KOPT-K1 (cell line): ENCODE results near the gene SFSWAP.

Experiments used
- H3K27ac ChIP-seq: fragments of 200-600 bp; sonication (generic); 2 replicates; pipeline ENCODE4 v1.5.1; 2016; ENCODE audit warnings: antibody characterized with exemption, mild to moderate bottlenecking, low read depth, low read length; ENCODE audit not compliant: poor library complexity, severe bottlenecking
- H3K36me3 ChIP-seq: fragments of 200-600 bp; sonication (generic); 2 replicates; pipeline ENCODE4 v1.5.1; 2017; ENCODE audit warnings: antibody characterized with exemption, mild to moderate bottlenecking, low read length, moderate library complexity; ENCODE audit not compliant: insufficient read depth
- H3K9me3 ChIP-seq: fragments of 200-600 bp; sonication (generic); 2 replicates; pipeline ENCODE4 v1.5.1; 2017; ENCODE audit warnings: antibody characterized with exemption, low read length, mild to moderate bottlenecking; ENCODE audit not compliant: insufficient read depth, poor library complexity, severe bottlenecking

Gene SFSWAP

DNA sequence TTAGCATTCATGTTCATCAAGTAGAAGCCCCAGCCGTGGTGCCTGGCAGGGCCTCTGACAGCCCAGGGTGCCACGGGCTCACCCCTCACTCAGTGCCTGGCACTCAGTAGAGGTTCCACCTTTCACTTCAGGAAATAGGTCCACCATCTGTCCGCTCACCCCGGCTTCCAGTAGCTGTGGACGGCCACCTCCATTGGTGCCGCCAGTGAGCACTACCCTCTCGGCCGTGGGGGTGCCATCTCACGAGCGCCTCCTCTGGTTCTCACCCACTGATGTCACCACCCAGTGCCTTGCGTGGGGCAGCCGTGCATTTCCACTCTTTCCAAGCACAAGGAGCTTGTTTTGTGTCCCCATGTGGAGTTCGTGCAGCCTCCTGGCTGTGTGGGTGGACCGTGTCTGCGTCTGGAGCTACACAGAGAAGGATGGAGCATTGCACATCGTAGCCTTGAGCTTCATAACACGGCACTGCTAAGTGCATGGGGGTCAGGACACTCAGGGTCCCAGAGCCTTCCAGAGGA lies 76.3 kb downstream of the SFSWAP start:
- H3K36me3 ChIP-seq = peaks cover 95% of the 10 kb centered on the region
- H3K27ac ChIP-seq = no peak overlapping the region
- H3K9me3 ChIP-seq = no peaks in the 10 kb centered on the region

DNA sequence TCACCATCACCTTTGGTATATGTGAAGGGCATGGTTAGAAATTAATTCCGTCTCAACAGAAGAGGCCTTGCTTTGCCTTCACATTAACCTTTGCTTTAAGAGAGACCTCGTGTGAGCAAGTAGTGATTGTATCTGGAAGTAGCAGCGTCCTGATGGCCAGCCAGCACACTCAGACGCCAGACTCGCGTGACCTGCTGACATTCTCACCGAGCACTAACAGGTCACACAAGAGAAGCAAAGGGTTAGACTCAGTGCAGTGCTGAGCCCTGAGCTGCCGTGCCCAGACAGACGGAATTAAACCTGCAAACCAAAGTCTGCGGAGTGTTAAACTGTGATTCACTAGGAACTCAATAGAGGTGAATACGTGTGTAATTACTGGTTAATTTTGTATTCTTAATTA lies 77.2 kb downstream of the SFSWAP start:
- H3K27ac ChIP-seq = no peak overlapping the region
- H3K36me3 ChIP-seq = peaks cover 95% of the 10 kb centered on the region

DNA sequence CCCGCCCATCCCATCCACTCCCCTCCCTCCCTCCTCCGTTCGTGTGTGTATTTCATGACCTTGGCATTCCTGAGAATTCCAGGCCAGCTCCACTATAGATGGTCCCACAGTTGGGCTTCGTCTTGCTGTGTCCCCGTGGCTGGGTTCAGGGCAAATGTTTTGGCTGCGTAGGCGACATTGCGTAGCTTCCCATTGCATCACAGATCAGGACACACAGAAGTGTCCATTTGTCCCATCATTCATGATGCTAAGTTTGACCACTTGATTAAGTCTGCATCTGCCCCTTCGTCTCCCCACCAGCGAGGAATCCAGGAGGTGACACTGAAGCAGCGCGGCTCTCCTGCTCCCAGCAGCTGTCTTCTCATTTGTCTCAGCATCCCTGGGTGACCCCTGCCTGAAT lies 78.7 kb downstream of the SFSWAP start:
- Histone ChIP-seq H3K36me3 (peaks cover 100% of the 10 kb centered on the region), H3K27ac (no peak overlapping the region), H3K9me3 (no peaks in the 10 kb centered on the region)

More for the DNA sequence above, 77.2 kb downstream of the SFSWAP start:
- H3K9me3 ChIP-seq = no peaks in the 10 kb centered on the region

DNA sequence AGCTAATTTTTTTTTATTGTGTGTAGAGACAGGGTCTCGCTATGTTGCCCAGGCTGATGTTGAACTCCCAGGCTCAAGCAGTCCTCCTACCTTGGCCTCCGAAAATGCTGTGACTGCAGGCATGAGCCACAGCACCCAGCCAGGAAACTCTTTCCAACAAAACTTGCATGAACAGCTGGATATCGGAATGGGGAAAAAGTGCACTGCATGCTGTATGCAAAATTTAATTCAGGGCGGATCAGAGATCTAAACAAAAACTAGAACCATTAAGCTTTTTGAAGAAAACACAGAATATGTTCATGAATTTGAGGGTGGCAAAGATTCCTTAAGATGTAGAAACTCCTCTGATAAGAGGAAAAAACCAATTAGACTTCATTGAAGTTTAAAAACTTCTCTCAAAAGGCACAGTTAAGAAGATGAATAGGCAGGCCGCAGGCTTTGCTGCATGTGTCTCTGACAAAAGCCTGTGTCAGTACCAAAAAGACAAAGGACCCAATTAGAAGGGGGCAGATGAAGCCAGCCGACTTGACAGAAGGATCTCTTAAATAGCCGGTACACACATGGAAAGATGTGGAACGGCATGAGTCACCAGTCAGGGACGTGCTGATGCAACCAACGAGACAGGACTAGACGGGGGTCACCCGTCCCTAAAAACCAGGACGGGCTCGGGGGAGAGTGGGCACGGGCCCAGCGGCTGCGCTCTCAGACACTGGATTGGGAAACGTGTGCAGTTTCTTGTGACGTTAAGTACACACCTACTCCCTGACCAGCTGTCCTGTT lies 82.5 kb downstream of the SFSWAP start:
- no peaks in the 10 kb centered on the region for H3K9me3 ChIP-seq
- no peak overlapping the region for H3K27ac ChIP-seq
- H3K36me3 ChIP-seq = peaks cover 96% of the 10 kb centered on the region

DNA sequence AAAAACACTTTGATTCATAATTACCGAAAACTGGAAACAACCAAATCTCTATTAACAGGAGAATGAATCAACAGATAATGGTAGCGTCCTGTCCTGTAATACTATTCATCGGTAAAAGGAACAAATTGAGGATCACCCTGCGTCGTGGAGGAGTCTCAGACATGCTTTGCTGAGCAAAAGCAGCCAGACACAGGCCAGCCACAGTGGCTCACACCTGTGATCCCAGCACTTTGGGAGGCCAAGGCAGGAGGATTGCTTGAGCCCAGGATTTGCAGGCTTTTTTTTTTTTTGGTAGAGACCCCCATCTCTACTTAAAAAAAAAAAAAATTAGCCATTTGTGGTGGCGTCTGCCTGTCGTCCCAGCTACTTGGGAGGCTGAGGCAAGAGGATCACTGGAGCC lies 83.2 kb downstream of the SFSWAP start:
- Histone ChIP-seq H3K27ac (no peak overlapping the region), H3K36me3 (peaks cover 96% of the 10 kb centered on the region), H3K9me3 (no peaks in the 10 kb centered on the region)

DNA sequence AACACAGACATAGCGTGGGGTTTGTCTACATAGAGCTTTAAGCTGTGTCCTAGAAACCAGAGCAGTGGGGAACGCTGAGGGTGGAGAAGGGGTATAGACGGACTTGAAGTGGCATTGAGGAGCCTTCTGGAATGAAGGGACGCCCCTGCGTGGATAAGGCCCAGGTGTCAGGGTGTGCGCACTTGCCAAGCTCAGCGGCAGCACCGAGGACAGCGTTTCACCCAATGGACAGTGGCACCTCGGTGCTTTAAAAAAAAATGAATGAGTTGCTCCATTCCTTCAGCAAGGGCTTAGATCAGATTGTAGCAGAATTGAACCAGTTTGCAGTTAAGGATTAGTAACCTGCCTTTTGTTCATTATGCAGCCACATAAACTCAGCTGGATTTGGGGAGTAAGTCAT lies 83.7 kb downstream of the SFSWAP start:
- peaks cover 96% of the 10 kb centered on the region for H3K36me3 ChIP-seq
- H3K27ac ChIP-seq = no peak overlapping the region
- H3K9me3 ChIP-seq = no peaks in the 10 kb centered on the region

DNA sequence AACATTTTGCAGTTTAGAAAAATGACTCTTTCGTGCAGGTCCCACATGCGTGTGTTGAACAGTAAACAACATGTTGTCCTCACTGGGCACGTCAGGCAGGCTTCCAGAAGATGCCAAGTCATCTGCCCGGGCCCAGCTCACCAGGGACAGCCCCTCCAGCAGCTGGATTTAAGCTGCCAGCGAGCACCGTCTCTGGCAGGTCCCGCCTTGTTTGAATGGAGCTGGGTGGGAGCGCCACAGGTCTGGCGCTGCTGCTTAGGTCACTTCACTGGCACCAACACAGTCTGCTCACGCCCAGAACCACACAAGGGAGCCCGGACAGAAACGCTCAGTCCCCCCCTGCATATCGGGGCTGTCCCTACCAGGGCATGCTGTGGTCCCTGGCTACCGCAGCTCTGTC lies 84.2 kb downstream of the SFSWAP start:
- Histone ChIP-seq H3K9me3 (no peaks in the 10 kb centered on the region), H3K27ac (no peak overlapping the region), H3K36me3 (peaks cover 96% of the 10 kb centered on the region)

DNA sequence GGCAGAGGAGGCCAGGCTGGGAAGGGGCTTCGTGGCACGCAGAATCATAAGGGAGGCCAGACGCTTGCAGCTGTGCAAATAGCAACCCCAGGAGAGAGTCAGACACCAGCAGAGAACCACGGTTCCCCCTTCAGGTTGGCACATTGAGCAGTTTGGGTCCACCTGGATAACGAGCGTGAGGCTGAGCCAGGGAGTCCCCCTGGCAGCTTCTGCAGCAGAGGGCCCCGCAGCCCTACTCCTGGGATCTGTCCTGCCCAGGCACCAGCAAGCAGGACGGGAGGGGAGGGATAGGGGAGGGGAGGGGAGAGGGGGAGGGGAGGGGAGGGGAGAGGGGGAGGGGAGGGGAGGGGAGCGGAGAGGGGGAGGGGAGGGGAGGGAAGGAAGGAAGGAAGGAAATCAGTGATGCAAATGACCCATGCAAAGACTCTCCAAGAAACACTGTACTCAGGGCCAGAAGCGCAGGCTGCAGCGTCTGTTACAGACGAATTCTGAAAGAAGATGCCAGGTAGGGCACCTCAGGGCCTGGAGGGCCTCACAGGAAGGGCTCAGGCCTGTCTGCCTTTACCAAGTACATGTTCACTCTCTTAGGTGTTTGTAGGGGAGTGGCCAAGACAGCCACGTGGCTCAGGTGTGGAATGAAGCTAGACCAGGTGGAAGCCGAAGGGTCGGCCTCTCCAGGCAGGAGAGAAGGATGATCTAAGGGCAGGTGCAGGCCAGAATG lies 85.0 kb downstream of the SFSWAP start:
- Histone ChIP-seq H3K36me3 (peaks cover 96% of the 10 kb centered on the region), H3K9me3 (no peaks in the 10 kb centered on the region), H3K27ac (no peak overlapping the region)

DNA sequence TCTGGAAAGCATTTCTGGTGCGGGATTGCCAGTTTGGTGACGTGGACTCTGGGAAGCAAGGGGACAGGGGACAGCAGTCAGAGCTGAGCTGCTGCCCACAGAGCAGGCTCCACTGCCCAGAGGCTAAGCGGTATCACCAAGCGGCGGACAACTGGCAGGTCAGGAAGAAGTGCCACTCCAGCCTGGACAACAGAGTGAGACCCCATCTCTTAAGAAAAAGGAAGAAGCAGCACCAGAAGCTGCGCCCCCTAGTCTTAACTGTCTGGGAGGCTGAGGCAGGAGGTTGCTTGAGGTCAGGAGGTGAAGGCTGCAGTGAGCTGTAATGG lies 85.5 kb downstream of the SFSWAP start:
- H3K27ac ChIP-seq = no peak overlapping the region
- H3K36me3 ChIP-seq = peaks cover 95% of the 10 kb centered on the region
- H3K9me3 ChIP-seq = no peaks in the 10 kb centered on the region

DNA sequence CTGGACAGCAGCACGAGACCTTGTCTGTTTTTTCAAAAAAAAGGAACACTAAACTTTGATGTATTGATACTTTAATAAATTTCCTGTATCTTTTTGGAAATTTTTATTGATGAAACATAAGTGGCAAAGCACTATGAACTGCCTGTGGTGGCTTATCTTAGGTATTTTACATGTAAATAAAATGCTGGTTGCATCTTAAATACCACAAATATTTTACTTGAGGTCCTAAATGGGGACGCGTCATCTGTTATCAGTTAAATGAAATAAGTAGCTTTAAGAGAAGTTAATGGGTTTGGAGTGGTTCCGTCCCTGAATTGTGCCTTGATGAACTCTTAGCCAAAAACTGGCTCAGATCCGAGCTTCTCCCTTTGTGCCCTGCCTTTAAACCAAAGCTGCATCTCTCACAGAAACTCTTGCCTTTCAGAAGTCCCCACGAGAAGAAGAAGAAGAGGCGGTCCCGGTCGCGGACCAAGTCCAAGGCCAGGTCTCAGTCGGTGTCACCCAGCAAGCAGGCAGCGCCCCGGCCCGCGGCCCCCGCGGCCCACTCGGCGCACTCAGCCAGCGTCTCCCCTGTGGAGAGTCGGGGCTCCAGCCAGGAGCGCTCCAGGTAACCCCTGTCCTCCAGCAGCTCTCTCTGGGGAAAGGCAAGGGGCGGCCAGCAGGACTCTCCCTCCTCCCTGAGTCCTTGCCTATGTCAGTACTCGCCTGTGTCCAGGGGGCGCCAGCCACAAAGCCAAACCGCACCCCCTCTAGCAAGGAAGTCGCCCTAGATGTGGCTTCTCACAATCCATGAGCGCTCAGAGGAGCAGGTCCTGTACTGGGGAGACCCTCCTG lies 86.1 kb downstream of the SFSWAP start:
- no peaks in the 10 kb centered on the region for H3K9me3 ChIP-seq
- no peak overlapping the region for H3K27ac ChIP-seq
- peaks cover 95% of the 10 kb centered on the region for H3K36me3 ChIP-seq

DNA sequence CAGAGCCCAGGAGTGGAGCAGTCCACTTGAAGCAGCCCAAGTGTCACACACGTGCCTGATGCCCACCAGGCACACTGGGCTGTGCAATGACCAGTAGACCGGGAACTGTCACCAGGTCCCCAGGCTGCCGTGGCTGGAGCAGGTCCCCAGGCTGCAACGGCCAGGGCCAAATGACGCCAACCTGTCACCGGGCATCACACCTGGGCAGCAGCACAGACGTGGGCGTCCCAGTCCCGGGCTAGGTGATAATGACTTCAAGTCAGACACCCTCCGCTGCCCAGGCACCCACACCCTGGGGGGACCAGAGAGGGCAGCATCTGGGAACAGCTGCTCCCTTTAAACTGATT lies 86.7 kb downstream of the SFSWAP start:
- H3K9me3 ChIP-seq = no peaks in the 10 kb centered on the region
- no peak overlapping the region for H3K27ac ChIP-seq
- H3K36me3 ChIP-seq = peaks cover 95% of the 10 kb centered on the region

DNA sequence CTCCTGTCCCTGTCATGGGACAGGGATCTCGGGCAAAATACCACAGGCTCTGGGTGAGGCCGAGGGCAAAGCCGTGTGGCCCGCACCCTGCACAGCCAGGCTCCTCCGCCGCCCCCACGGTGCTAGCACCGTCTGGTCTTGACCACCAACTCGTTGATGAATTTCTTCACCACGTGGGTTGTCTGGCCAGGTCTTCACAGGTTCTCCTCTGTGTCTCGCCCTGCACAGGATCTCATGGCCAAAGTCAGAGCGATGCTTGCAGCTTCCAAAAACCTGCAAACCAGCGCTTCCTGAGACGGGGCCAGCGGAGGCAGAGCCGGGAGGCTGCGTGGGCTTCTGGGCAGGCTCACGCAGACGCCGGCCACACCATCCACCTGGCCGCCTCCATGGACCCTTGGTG lies 88.3 kb downstream of the SFSWAP start:
- Histone ChIP-seq H3K9me3 (no peaks in the 10 kb centered on the region), H3K27ac (no peak overlapping the region), H3K36me3 (peaks cover 83% of the 10 kb centered on the region)

DNA sequence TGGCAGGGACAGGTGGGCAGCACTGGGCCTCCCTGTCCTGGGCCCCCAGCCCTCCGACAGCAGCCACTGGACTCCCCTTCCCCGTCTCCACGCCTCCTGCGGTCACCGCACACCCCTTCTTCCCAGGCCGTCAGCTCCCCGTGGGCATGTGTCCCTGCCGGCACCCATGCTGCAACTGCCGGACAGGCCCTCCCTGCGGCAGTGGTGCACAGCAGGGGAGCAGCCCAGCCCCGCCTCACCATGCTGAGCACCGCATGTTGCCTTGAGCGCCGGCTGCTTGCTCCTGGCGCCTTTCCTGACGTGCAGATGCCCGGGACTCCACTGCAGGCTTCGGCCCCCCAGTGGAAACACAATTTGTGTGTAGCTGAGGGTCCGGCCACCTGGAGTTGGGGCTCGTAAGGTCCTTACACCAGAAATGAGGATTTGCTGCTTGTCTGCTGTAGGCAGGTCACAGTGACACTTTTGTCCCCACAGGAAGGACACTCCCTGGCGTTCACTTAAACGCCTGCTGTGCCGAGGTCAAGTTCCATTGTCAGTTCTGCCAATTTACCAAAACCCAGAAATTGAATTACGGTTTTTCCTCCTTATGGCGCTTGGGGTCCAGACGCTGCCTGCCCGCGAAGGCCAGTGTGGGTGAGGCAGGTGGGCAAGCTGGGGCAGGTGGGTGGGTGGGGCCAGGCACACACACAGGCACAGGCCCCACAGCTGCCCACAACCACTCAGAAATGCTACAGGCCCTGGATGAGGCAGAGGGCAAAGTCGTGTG lies 89.1 kb downstream of the SFSWAP start:
- Histone ChIP-seq H3K27ac (no peak overlapping the region), H3K9me3 (no peaks in the 10 kb centered on the region), H3K36me3 (peaks cover 75% of the 10 kb centered on the region)

DNA sequence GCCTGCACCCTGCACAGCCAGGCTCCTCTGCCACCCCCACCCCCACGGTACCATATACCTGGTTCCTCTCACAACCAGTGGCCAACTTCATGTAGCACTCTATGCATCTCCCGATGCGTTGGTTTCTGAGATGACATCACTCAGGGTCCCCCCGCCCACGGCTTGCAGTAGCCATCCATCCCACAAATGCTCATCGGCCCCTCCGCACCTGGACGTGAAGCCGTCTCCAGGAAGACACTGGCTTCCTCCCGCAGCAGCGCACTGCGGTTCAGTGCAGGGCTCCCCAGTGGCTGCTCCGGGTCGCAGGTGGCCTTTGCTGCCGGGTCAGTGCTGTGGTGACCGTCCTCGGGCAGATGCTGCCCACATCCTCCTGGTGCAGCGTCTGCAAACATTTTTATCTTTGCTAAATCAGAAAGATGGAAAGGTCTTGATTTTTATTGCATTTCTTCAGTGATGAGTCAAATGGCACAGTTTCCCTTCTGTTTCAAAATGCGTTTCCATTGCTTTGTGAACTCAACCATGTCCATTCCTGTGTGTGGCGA lies 89.8 kb downstream of the SFSWAP start:
- H3K27ac ChIP-seq = no peak overlapping the region
- H3K36me3 ChIP-seq = peaks cover 69% of the 10 kb centered on the region
- H3K9me3 ChIP-seq = no peaks in the 10 kb centered on the region
